GM20000 (cell line): ENCODE measurements around the gene DNAH5.

ENCODE experiments used
- DNase-seq: peaks from one replicate; pipeline ENCODE4 v3.0.0; 2012; ENCODE audit warnings: low spot score
- CTCF ChIP-seq: IDR thresholded peaks from 2 replicates; pipeline ENCODE4 v1.5.1; 2012; ENCODE audit warnings: mild to moderate bottlenecking, control low read depth; ENCODE audit errors: extremely low read depth, missing control alignments

The DNAH5 gene

GRCh38 chr5:13939638-13940037 lies 4.8 kb downstream of the DNAH5 start:
- DNase-seq: no peak
- no peak for TF ChIP-seq CTCF

GRCh38 chr5:13934921-13935320 lies 9.6 kb downstream of the DNAH5 start:
- DNase-seq: no peak
- no peak for TF ChIP-seq CTCF

GRCh38 chr5:13934125-13934524 lies 10.4 kb downstream of the DNAH5 start:
- DNase-seq: no peak
- TF ChIP-seq CTCF: no peak

- TF ChIP-seq CTCF: no peak
- no peak for DNase-seq
Observed at GRCh38 chr5:13932561-13932960, 11.9 kb downstream of the DNAH5 start.

- TF ChIP-seq CTCF: no peak
- DNase-seq: no peak
Observed at GRCh38 chr5:13932011-13932410, 12.5 kb downstream of the DNAH5 start.

- TF ChIP-seq CTCF: no peak
- no peak for DNase-seq
Observed at GRCh38 chr5:13930541-13931171, 13.8 kb downstream of the DNAH5 start.

- no peak for TF ChIP-seq CTCF
- DNase-seq: no peak
Observed at GRCh38 chr5:13926731-13927130, 17.8 kb downstream of the DNAH5 start.
